Activated CD8-positive, alpha-beta memory T cell treated with anti-CD3 and anti-CD28 coated beads, Interleukin-2, amount 50 U/mL, for 24 hours (primary cell): Measurements from ENCODE around the gene KDM2A.

ENCODE experiments used
- DNase-seq: peaks from one replicate; pipeline ENCODE4 v3.0.0-alpha.2; 2020; ENCODE audit errors: extremely low read depth

KDM2A gene

GRCh38 chr11:67237574-67237973, 118.5 kb downstream of the KDM2A start:
- no peak for DNase-seq

- DNase-seq: no peak
These were observed 120.1 kb downstream of the KDM2A start for GRCh38 chr11:67238894-67239782.

- peak; percentile 93 for DNase-seq
These were observed 120.9 kb downstream of the KDM2A start for GRCh38 chr11:67239783-67240575.

GRCh38 chr11:67240576-67241389, 121.7 kb downstream of the KDM2A start:
- DNase-seq: peak; percentile 61

GRCh38 chr11:67242548-67242947, 123.5 kb downstream of the KDM2A start:
- no peak for DNase-seq

- DNase-seq: no peak
These were observed 124.0 kb downstream of the KDM2A start for GRCh38 chr11:67243051-67243450.

- DNase-seq: no peak
These were observed 126.0 kb downstream of the KDM2A start for GRCh38 chr11:67245046-67245445.

- no peak for DNase-seq
These were observed 129.0 kb downstream of the KDM2A start for GRCh38 chr11:67247946-67248550.

GRCh38 chr11:67248653-67249052, 129.6 kb downstream of the KDM2A start:
- no peak for DNase-seq

- no peak for DNase-seq
These were observed 131.3 kb downstream of the KDM2A start for GRCh38 chr11:67250059-67251043.

GRCh38 chr11:67251841-67252240, 132.8 kb downstream of the KDM2A start:
- DNase-seq: no peak

GRCh38 chr11:67252831-67253239, 133.8 kb downstream of the KDM2A start:
- DNase-seq: no peak

- DNase-seq: no peak
These were observed 135.0 kb downstream of the KDM2A start for GRCh38 chr11:67253872-67254624.

GRCh38 chr11:67254798-67255197, 135.7 kb downstream of the KDM2A start:
- no peak for DNase-seq

GRCh38 chr11:67255353-67255752, 136.3 kb downstream of the KDM2A start:
- DNase-seq: no peak

- DNase-seq: no peak
These were observed 136.8 kb downstream of the KDM2A start for GRCh38 chr11:67255864-67256263.

GRCh38 chr11:67256477-67257135, 137.5 kb downstream of the KDM2A start:
- no peak for DNase-seq

- DNase-seq: no peak
These were observed 141.3 kb downstream of the KDM2A start for GRCh38 chr11:67260406-67260805.
